A549 treated with GW870086 at 1 μM for 4 hours (cell line): Measurements from ENCODE around the gene OR52E5. TPM values are rescaled to one million over a fixed set of nuclear protein-coding genes. Genes with fewer than 3 reads are reported as not detected.

Experiments used
- total RNA-seq: library from RNA; stranded (reverse); fragments of 200-300 nt; extraction: Qiagen RNA extraction; gene quantifications from 5 replicates; pipeline ENCODE4 v1.2.3, GENCODE V29; 2022; ENCODE audit warnings: low read depth

The OR52E5 gene
- total RNA-seq = not detected in 5 replicates

DNA sequence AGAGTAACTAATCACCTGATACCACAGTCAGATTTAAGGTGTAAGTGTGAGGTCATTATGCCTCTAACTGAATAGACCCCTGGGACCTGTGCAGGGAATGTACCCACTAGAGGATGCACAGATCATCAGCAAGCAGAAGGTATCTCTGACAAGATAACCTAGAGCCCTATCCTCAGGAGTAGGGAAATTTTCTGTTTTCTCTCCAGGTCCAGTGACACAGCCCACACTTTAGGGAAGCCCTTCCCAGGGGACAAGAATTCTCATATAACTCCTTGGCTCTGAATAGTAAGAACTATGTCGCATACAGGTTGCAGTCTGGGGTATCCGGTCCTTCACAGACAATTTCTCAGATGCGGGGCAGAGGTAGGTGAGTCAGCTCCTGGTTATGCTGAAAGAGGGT lies at the start of gene OR52E5:
Gene OR52E5, plus strand, starts transcription at position 301 of the 400 bp plus-strand sequence. CDS start 7,569 bp downstream, outside the sequence.

DNA sequence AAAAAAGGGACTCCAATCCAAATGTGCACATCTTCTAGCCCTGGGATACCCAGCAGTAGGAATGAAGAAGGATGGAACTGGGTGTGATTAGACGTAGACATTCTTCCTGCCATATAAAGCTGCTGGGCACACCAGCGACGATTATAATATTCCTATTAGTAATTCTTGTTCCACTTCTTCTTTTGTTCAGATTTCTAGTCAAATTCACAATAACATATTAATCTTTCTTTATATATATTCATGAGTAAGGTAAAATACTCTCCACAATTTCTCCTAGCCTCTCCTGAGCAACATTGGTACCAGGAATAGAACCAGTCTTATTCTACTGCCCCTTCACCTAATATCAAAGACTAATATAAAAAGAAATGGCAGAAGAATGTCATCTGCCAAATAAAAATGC lies 35.4 kb upstream of the OR52E5 start, which contains the start of gene OR52E8:
Gene OR52E8, minus strand, starts transcription at position 101 of the 400 bp plus-strand sequence. Its CDS starts 0 bp downstream, at position 101.

DNA sequence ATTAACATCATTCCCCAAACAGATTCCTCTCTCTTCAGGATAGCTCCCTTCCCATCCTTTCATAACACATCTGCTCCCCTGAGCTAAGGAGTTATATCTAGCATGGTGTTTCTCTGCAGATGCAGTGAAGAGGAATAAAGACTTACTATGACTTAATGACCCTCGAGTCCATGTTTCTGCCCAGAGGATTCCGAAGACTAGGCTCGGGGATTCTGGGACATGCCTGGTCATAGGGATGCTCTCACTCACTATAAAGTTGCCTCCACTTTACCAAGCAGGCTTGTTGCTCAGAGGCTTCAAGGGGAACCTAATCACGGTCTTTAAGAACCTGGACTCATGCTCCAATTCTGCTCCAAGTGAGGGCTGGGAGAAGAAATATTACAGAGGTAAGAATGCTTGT lies 12.7 kb upstream of the OR52E5 start, which contains the start of gene OR52E4:
Gene OR52E4, plus strand, starts transcription at position 301 of the 400 bp plus-strand sequence. CDS start 3,664 bp downstream, outside the sequence.

DNA sequence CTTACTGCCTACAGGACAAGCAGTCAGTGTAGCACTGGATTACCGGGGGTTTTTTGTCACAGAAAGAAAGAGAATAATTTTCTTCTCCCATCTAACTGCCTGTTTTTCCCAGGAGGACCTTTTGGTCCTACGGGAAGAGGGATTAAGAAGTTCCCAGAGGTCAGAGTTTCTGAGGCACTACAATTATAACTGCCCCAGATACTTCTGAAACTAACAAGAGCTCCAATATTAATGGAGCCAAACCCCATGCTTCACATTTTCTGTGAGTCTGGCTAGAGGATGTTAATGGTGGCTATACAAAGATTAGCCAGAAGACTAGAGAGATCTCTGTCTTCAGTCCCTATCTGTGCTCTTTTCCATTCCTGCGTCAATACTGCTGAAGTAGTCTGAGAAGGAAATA lies 48.9 kb downstream of the OR52E5 start, which contains the start of gene OR56A3:
Gene OR56A3, plus strand, starts transcription at position 301 of the 400 bp plus-strand sequence. CDS start 5,096 bp downstream, outside the sequence.

Other genes with a start within 250 kb of the OR52E5 start
- gene TRIM5, start 208.1 kb upstream of the OR52E5 start, total RNA-seq = 10.2 to 10.9 TPM (median 10.8 TPM) in 5 replicates
- 0.58 to 2.2 TPM (median 0.89 TPM) in 5 replicates for gene TRIM22, start 203.4 kb upstream of the OR52E5 start, total RNA-seq
- not detected in 5 replicates for gene OR56B1, start 156.8 kb upstream of the OR52E5 start, total RNA-seq
- gene OR52N4, start 139.0 kb upstream of the OR52E5 start, total RNA-seq = not detected in 5 replicates
- gene OR52N5, start 109.9 kb upstream of the OR52E5 start, total RNA-seq = not detected in 5 replicates
- gene OR52N1, start 101.9 kb upstream of the OR52E5 start, total RNA-seq = not detected in 5 replicates
- not detected in 5 replicates for gene OR52N2, start 84.3 kb upstream of the OR52E5 start, total RNA-seq
- gene OR52E6, start 51.3 kb upstream of the OR52E5 start, total RNA-seq = not detected in 5 replicates
- not detected in 5 replicates for gene OR52E8, start 35.5 kb upstream of the OR52E5 start, total RNA-seq
- not detected in 5 replicates for gene OR52E4, start 12.6 kb upstream of the OR52E5 start, total RNA-seq
- not detected in 5 replicates for gene OR56A3, start 49.0 kb downstream of the OR52E5 start, total RNA-seq
- not detected in 5 replicates for gene OR56A5, start 75.3 kb downstream of the OR52E5 start, total RNA-seq
- not detected in 5 replicates for gene OR52L1, start 93.8 kb downstream of the OR52E5 start, total RNA-seq
- gene OR56A4, start 113.7 kb downstream of the OR52E5 start, total RNA-seq = not detected in 5 replicates
- gene OR56A1, start 137.6 kb downstream of the OR52E5 start, total RNA-seq = not detected in 5 replicates
- gene OR56B4, start 214.5 kb downstream of the OR52E5 start, total RNA-seq = not detected in 5 replicates